Hindlimb muscle (tissue), 1 donor: Measurements from ENCODE around the gene AATF. TPM values are rescaled to one million over a fixed set of nuclear protein-coding genes. Genes with fewer than 3 reads are reported as not detected.

ENCODE experiments used
- DNase-seq: peaks from one replicate; pipeline ENCODE4 v3.0.0-alpha.2; 2013
- polyA plus RNA-seq: library from polyadenylated mRNA; unstranded; fragments of 120-200 nt; gene quantifications from one replicate; pipeline ENCODE4 v1.2.1, GENCODE V29; 2013; ENCODE audit not compliant: insufficient read length

Gene AATF, protein sequence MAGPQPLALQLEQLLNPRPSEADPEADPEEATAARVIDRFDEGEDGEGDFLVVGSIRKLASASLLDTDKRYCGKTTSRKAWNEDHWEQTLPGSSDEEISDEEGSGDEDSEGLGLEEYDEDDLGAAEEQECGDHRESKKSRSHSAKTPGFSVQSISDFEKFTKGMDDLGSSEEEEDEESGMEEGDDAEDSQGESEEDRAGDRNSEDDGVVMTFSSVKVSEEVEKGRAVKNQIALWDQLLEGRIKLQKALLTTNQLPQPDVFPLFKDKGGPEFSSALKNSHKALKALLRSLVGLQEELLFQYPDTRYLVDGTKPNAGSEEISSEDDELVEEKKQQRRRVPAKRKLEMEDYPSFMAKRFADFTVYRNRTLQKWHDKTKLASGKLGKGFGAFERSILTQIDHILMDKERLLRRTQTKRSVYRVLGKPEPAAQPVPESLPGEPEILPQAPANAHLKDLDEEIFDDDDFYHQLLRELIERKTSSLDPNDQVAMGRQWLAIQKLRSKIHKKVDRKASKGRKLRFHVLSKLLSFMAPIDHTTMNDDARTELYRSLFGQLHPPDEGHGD
- polyA plus RNA-seq = 23.6 TPM

DNA sequence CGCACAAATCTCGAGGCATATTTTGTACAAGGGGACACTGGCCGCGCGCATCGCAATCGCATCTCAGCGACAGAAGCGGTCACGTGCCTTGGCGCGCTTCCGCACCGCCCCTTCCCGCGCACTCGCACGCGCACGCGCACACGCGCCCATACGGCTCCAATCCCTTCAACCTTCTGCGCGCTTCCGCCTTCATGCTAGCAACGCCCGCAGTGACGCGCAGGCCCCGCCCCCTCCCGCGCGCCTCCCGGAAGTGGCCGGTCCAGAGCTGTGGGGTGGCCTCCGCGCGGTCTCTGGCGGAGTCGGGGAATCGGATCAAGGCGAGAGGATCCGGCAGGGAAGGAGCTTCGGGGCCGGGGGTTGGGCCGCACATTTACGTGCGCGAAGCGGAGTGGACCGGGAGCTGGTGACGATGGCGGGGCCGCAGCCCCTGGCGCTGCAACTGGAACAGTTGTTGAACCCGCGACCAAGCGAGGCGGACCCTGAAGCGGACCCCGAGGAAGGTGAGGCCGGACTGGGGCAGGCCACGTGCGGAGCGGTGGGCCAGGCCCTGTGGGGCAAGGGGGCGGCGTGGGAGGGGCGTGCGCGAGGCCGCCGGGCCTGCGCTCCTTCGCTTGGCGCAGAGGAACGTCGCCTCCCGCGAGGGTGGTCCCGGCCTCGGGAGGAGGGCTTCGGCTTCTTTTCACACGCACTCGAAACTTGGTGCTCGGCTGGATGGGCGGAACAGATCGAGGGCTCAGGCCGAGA lies at the start of gene AATF:
AATF (plus strand) TSS at position 238 of the 744 bp plus-strand sequence; CDS start at position 410, 172 bp downstream.
- peak; percentile 97 for DNase-seq

DNA sequence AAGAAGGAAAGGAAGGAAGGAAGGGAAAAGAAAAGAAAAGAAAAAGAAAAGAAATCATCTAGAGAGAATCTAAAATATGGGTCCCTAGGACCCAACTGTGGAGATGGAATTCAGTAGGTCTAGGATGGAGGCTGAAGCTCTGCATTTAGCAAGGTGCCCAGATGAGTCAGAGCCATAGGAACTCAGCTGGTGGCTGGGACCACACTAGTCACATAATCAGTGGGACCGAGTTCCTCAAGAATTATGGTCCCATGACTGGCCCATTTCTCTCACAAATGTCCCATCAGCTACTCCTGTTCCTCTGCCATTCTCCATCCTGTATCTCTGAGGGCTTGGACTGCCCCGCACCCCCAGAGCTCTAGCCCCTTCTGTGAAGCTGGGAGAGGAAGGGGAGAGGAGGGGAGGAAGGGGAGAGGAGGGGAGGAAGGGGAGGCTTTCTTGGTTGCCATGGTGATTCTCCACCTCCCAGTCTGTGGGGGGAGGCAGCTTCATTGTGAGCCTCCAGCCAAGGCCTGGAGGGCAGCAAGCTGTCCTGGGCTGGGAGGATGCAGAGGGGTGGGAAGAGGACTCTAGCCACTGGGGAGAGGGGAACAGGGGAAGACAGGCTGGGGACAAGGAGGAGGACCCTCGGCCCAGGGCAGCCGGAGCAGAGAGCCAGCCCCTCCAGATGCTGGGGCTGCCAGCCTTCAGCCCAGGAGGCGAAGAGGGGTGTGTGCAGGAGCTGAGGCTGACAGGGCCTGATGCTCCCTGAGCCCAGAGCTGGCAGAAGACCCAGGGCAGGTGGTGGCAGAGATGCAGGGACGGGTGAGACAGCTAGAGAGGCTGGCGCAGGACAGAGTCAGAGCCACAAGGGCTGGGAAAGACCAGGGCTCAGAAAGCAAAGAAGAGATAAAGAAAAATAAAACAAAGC lies 49.2 kb upstream of the AATF start:
- no peak for DNase-seq

GRCh38 chr17:36900160-36900512 lies 48.6 kb upstream of the AATF start:
- no peak for DNase-seq

- no peak for DNase-seq
These were observed 47.2 kb upstream of the AATF start for GRCh38 chr17:36901506-36901905.

GRCh38 chr17:36907407-36907806 lies 41.3 kb upstream of the AATF start:
- DNase-seq = no peak

GRCh38 chr17:36910513-36910912 lies 38.2 kb upstream of the AATF start:
- DNase-seq = no peak

GRCh38 chr17:36911001-36911400 lies 37.8 kb upstream of the AATF start:
- no peak for DNase-seq

DNA sequence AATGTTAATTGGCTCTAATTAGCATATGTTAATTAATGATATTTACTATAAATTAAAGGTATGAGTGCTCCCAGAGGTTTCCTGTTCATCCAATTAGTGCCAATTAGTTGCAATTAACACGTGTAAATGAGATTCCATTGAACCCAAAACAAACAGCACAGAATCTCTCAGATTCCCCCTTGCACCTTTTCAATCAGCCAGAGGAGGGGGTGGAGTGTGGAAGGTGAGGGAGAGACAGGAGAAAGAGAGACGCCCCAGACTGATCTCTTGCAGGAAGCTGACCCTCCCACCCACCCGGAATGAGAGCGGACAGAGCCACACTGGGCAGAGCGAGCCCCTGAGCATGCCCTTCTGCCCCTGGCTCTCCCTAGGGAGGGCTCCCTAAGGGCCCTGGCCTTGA lies 35.6 kb upstream of the AATF start:
- DNase-seq = no peak

GRCh38 chr17:36918211-36918691 lies 30.5 kb upstream of the AATF start:
- DNase-seq = no peak

- no peak for DNase-seq
These were observed 29.3 kb upstream of the AATF start for GRCh38 chr17:36919407-36919968.

GRCh38 chr17:36920032-36921005 lies 28.4 kb upstream of the AATF start:
- no peak for DNase-seq

DNA sequence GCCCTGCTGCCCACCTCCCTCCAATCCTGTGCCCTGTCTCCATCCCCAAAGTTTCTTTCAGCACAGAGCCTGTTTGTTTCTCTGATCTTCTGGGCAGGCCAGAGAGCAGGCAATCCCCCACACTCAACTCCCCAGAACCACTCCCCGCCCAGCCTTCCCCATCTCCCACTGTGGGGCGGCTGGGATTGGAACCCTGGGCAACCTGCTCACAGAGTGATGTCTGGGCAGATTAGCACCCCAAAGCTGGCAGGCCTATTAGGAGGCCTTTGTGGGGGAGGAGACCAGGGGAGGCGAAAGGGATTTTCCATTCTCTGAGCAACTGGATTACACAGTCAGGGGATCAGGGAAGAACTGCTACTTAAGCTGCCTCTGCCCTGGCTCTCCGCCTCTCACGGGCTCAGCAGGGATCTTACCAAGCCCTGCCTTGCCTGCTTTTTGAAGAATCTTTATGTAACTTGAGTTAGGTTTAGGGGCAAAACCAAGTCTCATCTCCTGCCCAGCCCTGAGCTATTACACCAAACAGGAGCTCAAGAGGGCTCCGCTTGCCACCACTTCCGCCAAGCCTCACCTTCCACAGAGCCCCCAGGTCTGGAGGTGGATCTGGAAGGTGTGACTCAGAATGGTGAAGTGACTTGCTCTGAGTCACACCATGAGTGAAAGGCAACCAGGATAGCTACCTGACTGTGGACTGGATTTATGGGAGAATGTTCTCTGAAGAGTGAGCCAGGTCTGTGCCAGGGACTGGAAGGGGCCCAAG lies 27.5 kb upstream of the AATF start:
- DNase-seq = no peak

GRCh38 chr17:36922175-36922574 lies 26.6 kb upstream of the AATF start:
- DNase-seq = no peak

DNA sequence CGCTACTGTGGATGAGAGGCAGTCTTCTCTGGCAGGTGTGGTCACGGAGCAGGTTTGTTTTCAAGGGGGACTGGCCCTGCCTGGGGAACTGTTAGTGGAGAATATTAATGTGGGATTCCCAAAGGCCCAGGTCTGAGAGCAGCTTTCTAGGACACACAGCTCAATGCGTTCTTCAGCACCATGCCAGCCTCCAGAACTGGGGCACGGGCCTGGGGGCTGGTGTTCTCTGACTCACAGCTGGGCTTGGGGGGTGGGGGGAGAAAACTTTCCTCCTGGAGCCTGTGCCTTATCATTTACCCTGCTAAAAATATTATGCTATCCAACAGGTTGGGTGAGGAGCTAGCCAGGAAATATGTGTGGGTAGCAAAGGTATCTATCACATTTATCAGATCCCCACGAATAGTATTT lies 24.9 kb upstream of the AATF start:
- DNase-seq = no peak

GRCh38 chr17:36926226-36926625 lies 22.5 kb upstream of the AATF start:
- no peak for DNase-seq

- DNase-seq = no peak
These were observed 22.1 kb upstream of the AATF start for GRCh38 chr17:36926701-36927100.

- no peak for DNase-seq
These were observed 20.0 kb upstream of the AATF start for GRCh38 chr17:36928471-36929345.

DNA sequence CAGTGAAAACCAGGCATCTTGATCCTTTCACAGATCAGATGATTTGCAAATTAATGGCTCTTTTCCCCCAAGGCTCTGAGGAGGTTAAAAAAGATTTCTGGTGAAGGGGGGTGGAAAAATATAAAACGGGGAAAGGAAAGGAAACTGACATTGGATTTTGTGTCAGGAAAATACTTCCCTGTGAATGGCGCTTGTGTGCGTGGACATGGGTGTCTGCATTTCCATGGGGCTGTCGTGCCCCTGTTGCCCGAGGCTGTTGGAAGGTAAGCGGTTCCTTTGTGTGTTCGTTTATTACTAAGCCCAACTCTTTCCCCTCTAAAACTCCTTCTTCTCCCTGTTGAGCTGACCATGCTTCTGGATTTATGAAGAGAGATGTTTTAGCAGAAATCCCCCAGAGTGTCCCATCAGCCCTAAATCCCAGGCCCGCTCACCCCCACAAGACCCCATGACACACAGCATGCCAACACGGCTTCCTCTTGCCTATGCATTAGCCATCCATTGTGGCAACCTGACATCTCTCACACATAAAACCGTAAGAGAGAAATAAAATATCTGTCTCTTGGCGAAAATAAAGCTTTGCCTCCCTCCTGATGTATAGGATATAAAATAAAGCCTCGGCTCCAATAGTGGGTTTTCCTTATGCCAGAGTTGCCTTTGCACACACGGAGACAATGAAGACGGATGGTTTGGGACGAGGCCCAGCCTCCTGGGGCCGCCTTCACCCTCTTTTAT lies 18.7 kb upstream of the AATF start:
- no peak for DNase-seq
